D721Med (cell line): ENCODE data around the gene AGMAT.

Experiments
- DNase-seq: peaks from one replicate; pipeline ENCODE4 v3.0.0; 2011; ENCODE audit warnings: low spot score; ENCODE audit not compliant: insufficient read length
- FAIRE-seq: peaks from 2 replicates; lab custom pipeline; 2011; peaks lifted over from hg19 to GRCh38; lab: Jason Lieb, UNC
- CTCF ChIP-seq: IDR thresholded peaks from 2 replicates; pipeline ENCODE4 v1.5.1; 2012; ENCODE audit warnings: mild to moderate bottlenecking, control low read depth; ENCODE audit not compliant: insufficient read depth; ENCODE audit errors: missing control alignments

Gene AGMAT

DNA sequence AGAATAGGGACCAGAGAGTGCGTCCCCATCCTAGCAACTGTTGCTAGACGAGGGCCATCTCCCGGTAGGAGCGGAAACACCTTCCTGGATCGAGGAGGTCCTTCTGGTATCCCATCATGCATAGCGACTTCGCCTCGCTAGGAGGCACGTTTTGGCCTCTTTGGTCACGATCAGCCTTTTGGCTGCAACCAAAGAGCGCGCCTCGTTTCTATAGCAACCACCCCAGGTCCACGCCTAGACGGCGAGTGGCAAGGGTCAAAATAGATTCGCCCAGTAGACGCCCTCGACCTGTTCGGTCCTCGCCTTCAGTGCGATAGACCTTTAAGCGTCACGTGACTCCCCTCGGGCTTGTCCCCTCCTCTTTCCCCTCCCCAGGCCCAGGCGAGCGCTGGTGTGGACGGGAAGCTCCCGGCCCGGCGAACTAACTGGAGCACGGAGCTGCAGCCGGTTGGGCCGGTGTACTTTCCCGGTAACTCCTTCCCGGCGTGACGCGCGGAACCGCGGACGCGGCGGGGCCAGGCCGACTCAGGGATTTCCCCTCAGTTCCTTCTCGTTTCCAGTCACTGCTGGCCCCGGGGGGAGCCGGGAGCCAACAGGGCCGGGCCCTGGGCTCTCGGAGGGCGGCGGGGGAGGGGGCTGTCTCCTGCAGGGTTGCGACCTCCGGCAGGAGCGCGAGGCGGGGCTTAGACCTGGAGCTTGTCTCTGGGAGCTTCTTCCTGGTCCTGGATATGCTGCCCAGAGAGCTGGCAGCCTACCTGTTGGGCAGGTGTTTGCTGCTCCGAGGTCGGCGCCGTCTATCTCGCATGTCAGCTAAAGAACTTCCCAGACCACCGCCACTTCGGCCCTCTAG is 58.1 kb downstream of the AGMAT start, which contains the start of gene DNAJC16:
Gene DNAJC16, plus strand, starts transcription at position 359 of the 850 bp plus-strand sequence. CDS start 2,258 bp downstream, outside the sequence.
- TF ChIP-seq CTCF, result peak; percentile 26
- FAIRE-seq, result no peak
- peak; percentile 35 for DNase-seq

- no peak for TF ChIP-seq CTCF
- DNase-seq (no peak), FAIRE-seq (no peak)
These were observed 58.8 kb downstream of the AGMAT start for GRCh38 chr1:15526021-15526489.

DNA sequence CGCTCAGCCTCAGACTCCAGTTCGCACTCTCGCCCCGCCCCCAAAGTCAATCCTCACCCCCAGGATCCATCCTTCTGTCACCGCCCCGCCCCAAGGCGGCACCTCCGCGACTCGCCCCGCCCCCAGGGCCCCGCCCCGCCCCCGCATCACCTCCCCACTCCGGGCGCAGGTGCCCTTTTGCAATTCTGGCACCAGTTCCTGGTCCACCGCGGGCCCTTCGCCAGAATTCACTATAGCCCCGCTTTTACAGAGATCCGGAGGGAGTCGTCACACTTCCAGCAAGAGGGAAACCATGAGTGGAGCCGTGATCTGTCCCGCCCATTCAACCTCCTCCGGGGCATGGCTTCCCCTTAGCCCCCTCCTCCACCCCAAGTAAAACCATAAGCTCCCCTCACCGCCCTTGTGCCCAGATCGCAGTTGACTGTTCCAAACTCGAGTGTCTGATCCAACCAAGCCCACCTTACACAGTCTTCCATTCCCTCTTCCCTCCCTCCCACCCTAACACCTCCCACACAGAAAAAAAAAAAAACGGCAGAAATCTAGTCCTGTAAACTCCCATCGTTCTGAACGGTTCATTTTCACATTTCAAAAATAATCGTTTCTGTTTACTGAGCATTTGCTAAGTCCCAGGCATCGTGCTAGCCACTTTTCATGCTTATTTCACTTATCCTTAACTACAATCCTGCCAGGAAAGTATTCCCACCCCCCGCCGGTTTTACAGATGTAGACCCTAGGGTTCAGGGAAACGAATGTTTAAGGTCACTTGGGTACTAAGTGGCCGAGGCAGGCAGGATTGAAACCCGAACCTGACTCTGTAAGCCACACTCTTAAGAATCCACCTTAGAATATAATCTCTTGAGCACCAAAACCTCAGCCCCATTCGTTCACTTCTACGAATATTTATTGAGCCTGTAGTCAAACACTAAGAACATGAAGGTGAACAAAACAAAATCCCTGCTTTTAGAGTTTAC is 59.5 kb downstream of the AGMAT start:
- DNase-seq, result no peak
- no peak for FAIRE-seq
- TF ChIP-seq CTCF, result no peak

DNA sequence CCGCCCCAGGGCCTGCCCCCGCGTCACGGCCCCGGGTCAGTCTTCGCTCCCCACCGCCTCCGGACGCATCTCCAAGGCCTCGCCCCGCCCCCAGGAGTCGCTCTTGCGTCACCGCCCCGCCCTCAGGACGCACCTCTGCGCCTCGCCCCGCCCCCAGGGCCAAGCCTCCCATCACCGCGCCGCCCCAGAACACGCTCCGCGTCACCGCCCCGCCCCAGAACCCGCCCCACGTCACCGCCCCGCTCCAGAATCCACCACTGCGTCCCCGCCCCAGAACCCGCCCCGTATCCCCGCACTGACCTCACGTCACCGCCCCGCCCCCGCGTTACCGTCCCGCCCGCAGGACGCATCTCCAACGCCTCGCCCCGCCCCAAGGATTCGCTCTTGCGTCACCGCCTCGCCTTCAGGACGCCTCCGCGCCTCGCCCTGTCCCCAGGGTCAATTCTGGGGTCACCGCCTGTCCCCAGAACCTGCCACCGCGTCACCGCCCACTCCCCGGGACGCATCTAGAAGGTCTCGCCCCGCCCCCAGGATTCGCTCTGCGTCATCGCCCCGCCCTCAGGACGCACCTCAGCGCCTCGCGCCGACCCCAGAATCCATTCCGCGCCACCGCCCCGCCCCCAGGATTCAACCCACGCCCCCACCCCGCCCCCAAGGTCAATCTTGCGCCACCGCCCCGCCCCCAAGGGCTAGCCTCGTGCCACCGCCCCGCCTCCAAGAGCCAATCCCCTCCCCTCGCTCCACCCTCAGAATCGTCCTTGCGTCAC is 60.4 kb downstream of the AGMAT start:
- FAIRE-seq, result no peak
- no peak for TF ChIP-seq CTCF
- peak; percentile 37 for DNase-seq

DNA sequence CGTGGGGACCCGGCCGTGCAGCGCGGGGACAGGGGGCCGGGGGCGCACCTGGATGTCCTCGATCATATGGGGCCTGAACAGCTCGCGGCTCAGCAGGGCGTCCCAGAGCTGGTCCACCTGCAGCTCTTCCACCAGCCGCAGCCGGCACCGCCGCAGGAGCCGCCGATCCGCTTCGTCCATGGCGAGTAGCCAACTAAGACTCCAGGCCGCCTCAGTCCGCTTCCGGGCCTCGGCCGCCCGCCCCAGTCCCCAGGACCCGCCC is 60.9 kb downstream of the AGMAT start, which contains the start of gene CASP9:
Gene CASP9, minus strand, starts transcription at position 195 of the 262 bp plus-strand sequence. Its CDS starts 15 bp downstream, at position 180.
- no peak for DNase-seq

More for the DNA sequence above, 60.9 kb downstream of the AGMAT start, which contains the start of gene CASP9:
- no peak for TF ChIP-seq CTCF
- FAIRE-seq, result no peak
